HG03457 (cell line): ENCODE data around the gene RPL7A.
"Not testable (repeated sequence)": the region's sequence is repeated elsewhere in the genome, so short reads cannot be mapped to it uniquely, and the experiment has no call there.

Source experiments
- ATAC-seq: cut with Tn5 transposase; IDR thresholded peaks from one replicate; pipeline ENCODE4 v1.9.1; 2021; ENCODE audit warnings: moderate number of reproducible peaks; ENCODE audit not compliant: unreplicated experiment

RPL7A gene

GRCh38 chr9:133386338-133386737 is 38.3 kb downstream of the RPL7A start:
- no peak for ATAC-seq

GRCh38 chr9:133387680-133388079 is 39.7 kb downstream of the RPL7A start:
- no peak for ATAC-seq

GRCh38 chr9:133389025-133389557 is 41.1 kb downstream of the RPL7A start:
- no peak for ATAC-seq

GRCh38 chr9:133389562-133389961 is 41.5 kb downstream of the RPL7A start:
- no peak for ATAC-seq

GRCh38 chr9:133390713-133391112 is 42.7 kb downstream of the RPL7A start:
- ATAC-seq, result no peak

GRCh38 chr9:133391449-133391848 is 43.4 kb downstream of the RPL7A start:
- not testable (repeated sequence) for ATAC-seq

GRCh38 chr9:133392308-133392707 is 44.3 kb downstream of the RPL7A start:
- ATAC-seq, result not testable (repeated sequence)

- no peak for ATAC-seq
These were observed 45.4 kb downstream of the RPL7A start for GRCh38 chr9:133393399-133393798.

GRCh38 chr9:133394687-133395271 is 46.8 kb downstream of the RPL7A start:
- no peak for ATAC-seq

- no peak for ATAC-seq
These were observed 48.9 kb downstream of the RPL7A start for GRCh38 chr9:133396952-133397351.

- no peak for ATAC-seq
These were observed 49.4 kb downstream of the RPL7A start for GRCh38 chr9:133397370-133397769.

GRCh38 chr9:133397895-133398294 is 49.9 kb downstream of the RPL7A start:
- no peak for ATAC-seq

- no peak for ATAC-seq
These were observed 52.3 kb downstream of the RPL7A start for GRCh38 chr9:133400292-133400691.
